H1 (cell line): Measurements from ENCODE around the gene JAKMIP3. TPM values are rescaled to one million over a fixed set of nuclear protein-coding genes. Genes with fewer than 3 reads are reported as not detected.

Experiments
- CTCF ChIA-PET: fragments of 300-600 bp; sonication (Branson Sonifier 250); formaldehyde crosslinking; loops from one replicate; lab custom pipeline; 2021; ENCODE audit not compliant: partially characterized antibody; lab: Charles Lee
- POLR2A ChIA-PET: fragments of 300-600 bp; sonication (Branson Sonifier 250); formaldehyde crosslinking; loops from one replicate; lab custom pipeline; 2021; ENCODE audit warnings: inconsistent platforms; ENCODE audit not compliant: partially characterized antibody; lab: Charles Lee
- DNase-seq, 2 experiments: peaks; one replicate each; pipeline versions ENCODE4 v3.0.0 to v3.0.0-alpha.2; 2010 to 2022; ENCODE audit warnings: low spot score in 2 of 2, low read depth in 1 of 2, mixed read lengths in 1 of 2
- FAIRE-seq: peaks from 2 replicates; lab custom pipeline; 2011; peaks lifted over from hg19 to GRCh38; lab: Jason Lieb, UNC
- H2AFZ ChIP-seq: 2 replicates; pipeline ENCODE4 v1.8.1; 2012; ENCODE audit warnings: low read length, inconsistent platforms
- H2AK5ac ChIP-seq: 2 replicates; pipeline ENCODE4 v1.6.1; 2013; ENCODE audit warnings: low read depth, low read length
- H2BK120ac ChIP-seq: replicated peaks from 2 replicates; pipeline ENCODE3; 2013; ENCODE audit warnings: low read depth, low read length, inconsistent platforms
- H2BK12ac ChIP-seq: 2 replicates; pipeline ENCODE4 v1.6.1; 2013; ENCODE audit warnings: low read depth, low read length
- H2BK15ac ChIP-seq: 2 replicates; pipeline ENCODE4 v1.6.1; 2013; ENCODE audit warnings: low read length
- H2BK20ac ChIP-seq: 2 replicates; pipeline ENCODE4 v1.6.1; 2013; ENCODE audit warnings: low read length
- H2BK5ac ChIP-seq: 2 replicates; pipeline ENCODE4 v1.6.1; 2013; ENCODE audit warnings: low read depth, low read length
- H3K14ac ChIP-seq: 2 replicates; pipeline ENCODE4 v1.6.1; 2013; ENCODE audit warnings: inconsistent platforms; ENCODE audit not compliant: insufficient read length
- H3K18ac ChIP-seq: 2 replicates; pipeline ENCODE4 v1.6.1; 2013; ENCODE audit warnings: low read length; ENCODE audit errors: extremely low read depth
- H3K23ac ChIP-seq: 2 replicates; pipeline ENCODE4 v1.6.1; 2013; ENCODE audit warnings: inconsistent platforms; ENCODE audit not compliant: insufficient read length
- H3K23me2 ChIP-seq: 2 replicates; pipeline ENCODE4 v1.6.1; 2013; ENCODE audit warnings: low read depth, low read length
- H3K27ac ChIP-seq: 2 replicates; pipeline ENCODE4 v1.6.1; 2011; ENCODE audit warnings: low read depth, low read length, inconsistent platforms
- H3K27me3 ChIP-seq, 4 experiments: replicated peaks in 1 of 4; 1 replicate in 1 of 4; 2 replicates in 3 of 4; pipeline versions ENCODE4 v1.6.1 to v1.8.1; 2011 to 2013; ENCODE audit warnings: low read length in 3 of 4, mild to moderate bottlenecking in 3 of 4, inconsistent platforms in 2 of 4, mixed read lengths in 2 of 4, moderate library complexity in 1 of 4; ENCODE audit not compliant: control insufficient read depth in 3 of 4, insufficient read depth in 3 of 4; ENCODE audit errors: extremely low read depth in 1 of 4
- H3K36me3 ChIP-seq, 4 experiments: 2 replicates each; pipeline versions ENCODE4 v1.6.1 to v1.8.1; 2011 to 2013; ENCODE audit warnings: mild to moderate bottlenecking in 4 of 4, low read length in 3 of 4, moderate library complexity in 2 of 4, control low read depth in 1 of 4, inconsistent platforms in 1 of 4; ENCODE audit not compliant: insufficient read depth in 4 of 4, control insufficient read depth in 2 of 4
- H3K4ac ChIP-seq: replicated peaks from 2 replicates; pipeline ENCODE3; 2013; ENCODE audit warnings: low read length, low read depth, mixed read lengths, inconsistent platforms; ENCODE audit not compliant: insufficient read length
- H3K4me1 ChIP-seq, 4 experiments: replicated peaks in 1 of 4; 1 replicate in 1 of 4; 2 replicates in 3 of 4; pipeline versions ENCODE4 v1.6.1 to v1.8.1; 2011 to 2013; ENCODE audit warnings: low read length in 3 of 4, inconsistent platforms in 2 of 4, mixed read lengths in 1 of 4; ENCODE audit not compliant: insufficient read depth in 4 of 4, control insufficient read depth in 3 of 4
- H3K4me2 ChIP-seq, 2 experiments: 2 replicates each; pipeline versions ENCODE4 v1.6.1 to v1.8.1; 2011 to 2013; ENCODE audit warnings: low read depth in 2 of 2, low read length in 2 of 2, control low read depth in 1 of 2, inconsistent platforms in 1 of 2, mild to moderate bottlenecking in 1 of 2; ENCODE audit not compliant: insufficient read depth in 1 of 2
- H3K4me3 ChIP-seq, 4 experiments: fragments of 200-600, 300-600 bp in 1 of 4; sonication (generic), shearing (Covaris generic), sonication (Bioruptor Twin) in 1 of 4; 2 replicates each; pipeline versions ENCODE4 v1.5.1 to v1.8.1; 2011 to 2016; ENCODE audit warnings: low read length in 4 of 4, low read depth in 3 of 4, control low read depth in 2 of 4, inconsistent platforms in 2 of 4, mild to moderate bottlenecking in 2 of 4, mixed read lengths in 1 of 4, moderate library complexity in 1 of 4; ENCODE audit not compliant: insufficient read depth in 2 of 4; ENCODE audit errors: extremely low read depth in 1 of 4
- H3K56ac ChIP-seq: replicated peaks from 2 replicates; pipeline ENCODE3; 2013; ENCODE audit warnings: low read depth, mild to moderate bottlenecking, mixed read lengths, low read length, inconsistent platforms; ENCODE audit not compliant: insufficient read length
- H3K79me1 ChIP-seq: 2 replicates; pipeline ENCODE4 v1.6.1; 2013; ENCODE audit warnings: low read depth, low read length, control low read depth
- H3K79me2 ChIP-seq, 2 experiments: 2 replicates each; pipeline versions ENCODE4 v1.6.1 to v1.8.1; 2012 to 2013; ENCODE audit warnings: low read length in 2 of 2, mild to moderate bottlenecking in 2 of 2, inconsistent platforms in 1 of 2; ENCODE audit not compliant: insufficient read depth in 2 of 2, control insufficient read depth in 1 of 2
- H3K9ac ChIP-seq, 4 experiments: replicated peaks in 1 of 4; 1 replicate in 1 of 4; 2 replicates in 3 of 4; pipeline versions ENCODE4 v1.6.1 to v1.8.1; 2011 to 2013; ENCODE audit warnings: low read depth in 3 of 4, low read length in 3 of 4, control low read depth in 2 of 4, mild to moderate bottlenecking in 2 of 4, moderate library complexity in 2 of 4, inconsistent platforms in 1 of 4; ENCODE audit errors: extremely low read depth in 1 of 4
- H3K9me3 ChIP-seq, 2 experiments: 2 replicates each; pipeline versions ENCODE4 v1.6.1 to v1.8.1; 2012 to 2013; ENCODE audit warnings: mild to moderate bottlenecking in 2 of 2, moderate library complexity in 2 of 2, control low read depth in 1 of 2, inconsistent platforms in 1 of 2, low read depth in 1 of 2, low read length in 1 of 2, mixed read lengths in 1 of 2; ENCODE audit not compliant: insufficient read depth in 2 of 2
- H4K20me1 ChIP-seq, 2 experiments: replicated peaks in 1 of 2; 2 replicates each; pipeline versions ENCODE3 to v1.8.1; 2011 to 2013; ENCODE audit warnings: inconsistent platforms in 2 of 2, low read length in 2 of 2, mild to moderate bottlenecking in 1 of 2; ENCODE audit not compliant: insufficient read depth in 2 of 2, control insufficient read depth in 1 of 2
- H4K5ac ChIP-seq: 2 replicates; pipeline ENCODE4 v1.6.1; 2013; ENCODE audit warnings: low read length, low read depth, mixed read lengths, inconsistent platforms; ENCODE audit not compliant: insufficient read length
- H4K8ac ChIP-seq: 2 replicates; pipeline ENCODE4 v1.8.0; 2013; ENCODE audit warnings: mild to moderate bottlenecking, moderate library complexity, low read length, inconsistent platforms; ENCODE audit not compliant: insufficient read depth; ENCODE audit errors: extremely low read depth
- H4K91ac ChIP-seq: replicated peaks from 2 replicates; pipeline ENCODE3; 2013; ENCODE audit warnings: low read length, mixed read lengths, inconsistent platforms; ENCODE audit not compliant: insufficient read length
- ASH2L ChIP-seq: fragments of 200-600, 300-600 bp; sonication (generic); IDR thresholded peaks from one replicate; pipeline ENCODE4 v1.7.1; 2017; ENCODE audit warnings: low read length
- BRCA1 ChIP-seq: IDR thresholded peaks from 2 replicates; pipeline ENCODE4 v1.6.1; 2012; ENCODE audit warnings: low read depth, low read length, improper control_type of control experiment
- CEBPB ChIP-seq: IDR thresholded peaks from 2 replicates; pipeline ENCODE4 v1.6.1; 2012; ENCODE audit warnings: low read depth, low read length
- CREB1 ChIP-seq: IDR thresholded peaks from 2 replicates; pipeline ENCODE4 v1.6.1; 2012; ENCODE audit warnings: inconsistent platforms
- CTBP2 ChIP-seq: IDR thresholded peaks from 2 replicates; pipeline ENCODE4 v1.7.0; 2011; ENCODE audit warnings: borderline replicate concordance, mild to moderate bottlenecking, moderate library complexity, mixed read lengths, low read length; ENCODE audit not compliant: insufficient read depth, insufficient read length
- EGR1 ChIP-seq: IDR thresholded peaks from 2 replicates; pipeline ENCODE4 v1.6.1; 2011; ENCODE audit warnings: low read depth, low read length, borderline replicate concordance
- EP300 ChIP-seq, 2 experiments: IDR thresholded peaks; 1 replicate in 1 of 2; 2 replicates in 1 of 2; pipeline ENCODE4 v1.6.1; 2011 to 2012; ENCODE audit warnings: low read depth in 2 of 2, low read length in 2 of 2, mild to moderate bottlenecking in 2 of 2, borderline replicate concordance in 1 of 2, inconsistent platforms in 1 of 2, moderate library complexity in 1 of 2
- FOSL1 ChIP-seq: IDR thresholded peaks from 2 replicates; pipeline ENCODE4 v1.6.1; 2011; ENCODE audit warnings: mild to moderate bottlenecking, low read depth, low read length, moderate library complexity; ENCODE audit not compliant: insufficient read depth
- HDAC2 ChIP-seq, 2 experiments: fragments of 300-600 bp in 1 of 2; sonication (generic) in 1 of 2; IDR thresholded peaks; 2 replicates each; pipeline ENCODE4 v1.6.1; 2011 to 2012; ENCODE audit warnings: low read depth in 2 of 2, low read length in 2 of 2, mild to moderate bottlenecking in 2 of 2, moderate library complexity in 2 of 2, borderline replicate concordance in 1 of 2, inconsistent platforms in 1 of 2
- JUN ChIP-seq: IDR thresholded peaks from 2 replicates; pipeline ENCODE4 v1.6.1; 2011; ENCODE audit warnings: low read depth, mild to moderate bottlenecking, improper control_type of control experiment, low read length
- NANOG ChIP-seq: IDR thresholded peaks from 2 replicates; pipeline ENCODE4 v1.6.1; 2011; ENCODE audit warnings: low read length, low read depth, mild to moderate bottlenecking, inconsistent platforms; ENCODE audit not compliant: insufficient read depth, poor library complexity, severe bottlenecking
- RBBP5 ChIP-seq: IDR thresholded peaks from 2 replicates; pipeline ENCODE4 v1.7.1; 2012; ENCODE audit warnings: low read depth, mild to moderate bottlenecking, inconsistent platforms, low read length, moderate library complexity, borderline replicate concordance
- SRF ChIP-seq: IDR thresholded peaks from 2 replicates; pipeline ENCODE4 v1.6.1; 2011; ENCODE audit warnings: mild to moderate bottlenecking, low read depth, low read length, moderate library complexity
- TAF1 ChIP-seq: IDR thresholded peaks from 2 replicates; pipeline ENCODE4 v1.6.1; 2011; ENCODE audit warnings: mild to moderate bottlenecking, low read depth, low read length
- TCF12 ChIP-seq: IDR thresholded peaks from 2 replicates; pipeline ENCODE4 v1.6.1; 2011; ENCODE audit warnings: low read depth, mild to moderate bottlenecking, low read length
- WGBS, 2 experiments: shearing (Covaris generic) in 1 of 2; methylation state at CpG; one replicate each; pipeline versions ENCODE4 v1.1.6 to v1.1.7; 2013 to 2015; ENCODE audit warnings: low lambda C conversion rate in 2 of 2, mixed read lengths in 2 of 2, inconsistent platforms in 1 of 2, low coverage in 1 of 2, missing lambda C conversion rate in 1 of 2; ENCODE audit not compliant: insufficient replicate concordance in 2 of 2, insufficient coverage in 1 of 2, insufficient read length in 1 of 2; ENCODE audit errors: extremely low coverage in 1 of 2, missing lambda C conversion rate in 1 of 2; 5-methylcytosine and 5-hydroxymethylcytosine counted together
- polyA plus RNA-seq, 7 experiments: library from polyadenylated mRNA; depleted of rRNA in 3 of 7; stranded (reverse) in 5 of 7; unstranded in 2 of 7; fragments of >200 nt in 5 of 7; fragments of 200-250 nt in 2 of 7; gene quantifications; 1 replicate in 5 of 7; 2 replicates in 1 of 7; 4 replicates in 1 of 7; pipeline versions ENCODE4 v1.2.1 to v1.2.3, GENCODE V29; 2011 to 2013; ENCODE audit warnings: missing spikeins in 2 of 7, mixed read lengths in 2 of 7
- total RNA-seq: library from RNA; stranded (reverse); fragmentation: NEBNext Ultra II Directional; extraction: Animal tissue kit (Norgen Biotek cat#: 25700); gene quantifications from 2 replicates; pipeline ENCODE4 v1.2.1, GENCODE V29; 2021

The JAKMIP3 gene
- total and polyA plus RNA-seq, 2 of the 8 experiments (the other 6 are each of a cell fraction or from before 2014, with no cell fraction given): 0.83 to 0.91 TPM

- Histone ChIP-seq H3K79me1 (no peaks in the 10 kb centered on the region), H4K20me1 (no peaks in the 10 kb centered on the region), H3K79me2 (no peaks in the 10 kb centered on the region), H3K27me3 (peaks cover 0 to 2% (median 0%) of the 10 kb centered on the region in 4 experiments; a peak in 2 of 7 replicates), H3K23ac (no peak overlapping the region), H3K9ac (no peak overlapping the region), H2BK5ac (no peak overlapping the region), H3K18ac (no peak overlapping the region), H3K36me3 (no peaks in the 10 kb centered on the region), H4K8ac (peak overlapping the region; percentile 79; the same call in 1 of the 2 replicates), H3K4me2 (no peak overlapping the region), H2BK120ac (no peak overlapping the region), H2AFZ (no peak overlapping the region), H2BK15ac (no peak overlapping the region), H3K56ac (no peak overlapping the region), H2BK12ac (no peak overlapping the region), H4K5ac (no peak overlapping the region), H2AK5ac (no peak overlapping the region), H3K4me1 (peaks cover 0 to 15% (median 11%) of the 10 kb centered on the region in 4 experiments; a peak in 6 of 7 replicates), H3K23me2 (no peaks in the 10 kb centered on the region; the same call in 1 of the 2 replicates), H3K4ac (no peak overlapping the region), H4K91ac (no peak overlapping the region), H3K4me3 (no peak overlapping the region), H2BK20ac (no peak overlapping the region), H3K14ac (no peak overlapping the region), H3K27ac (no peak overlapping the region), H3K9me3 (no peaks in the 10 kb centered on the region; a peak in 1 of 4 replicates)
- ChIA-PET CTCF (interaction anchor here (1.7 kb wide), 1 partner anchor 73 kb away, joined by 6 read pairs; no protein-coding TSS in a partner anchor), POLR2A (no interaction called here)
- FAIRE-seq (no peak), DNase-seq (no peak)
- 83% methylated on average over 7 of the region's 7 CpGs; no CpG with 5 or more reads in 1 of the 2 experiments for WGBS, 2 experiments
- TF ChIP-seq ASH2L (no peak), CEBPB (no peak), TCF12 (no peak), SRF (no peak), FOSL1 (no peak), BRCA1 (no peak), CREB1 (no peak), EP300 (IDR thresholded peaks at IDR 0.05; ENCODE audit: borderline replicate concordance in 1 of 2, low read depth in 2 of 2, low read length in 2 of 2) (no peak), RBBP5 (no peak), TAF1 (no peak), JUN (no peak), NANOG (no peak), HDAC2 (IDR thresholded peaks at IDR 0.05; ENCODE audit: borderline replicate concordance in 1 of 2, low read depth in 2 of 2, low read length in 2 of 2) (no peak), EGR1 (no peak), CTBP2 (no peak)
Observed at GRCh38 chr10:132069849-132070182, 4.1 kb downstream of the JAKMIP3 start.
